Osteoblast (primary cell): ENCODE results near the gene FUBP1. TPM values are rescaled to one million over a fixed set of nuclear protein-coding genes. Genes with fewer than 3 reads are reported as not detected.

ENCODE experiments used
- DNase-seq: peaks from one replicate; pipeline ENCODE4 v3.0.0; 2011; ENCODE audit warnings: low spot score, mixed read lengths; ENCODE audit not compliant: insufficient read length; ENCODE audit errors: missing footprints
- H2AFZ ChIP-seq: 2 replicates; pipeline ENCODE4 v1.6.0; 2011; ENCODE audit warnings: mild to moderate bottlenecking, low read length
- H3K27ac ChIP-seq: 2 replicates; pipeline ENCODE4 v1.5.1; 2011; ENCODE audit warnings: mild to moderate bottlenecking, low read depth, low read length, moderate library complexity
- H3K27me3 ChIP-seq: 2 replicates; pipeline ENCODE4 v1.6.0; 2012; ENCODE audit warnings: mild to moderate bottlenecking, control low read depth, inconsistent platforms, low read length, moderate library complexity; ENCODE audit not compliant: insufficient read depth
- H3K36me3 ChIP-seq: 2 replicates; pipeline ENCODE4 v1.5.1; 2011; ENCODE audit warnings: mild to moderate bottlenecking, low read length, control low read depth, moderate library complexity; ENCODE audit not compliant: insufficient read depth
- H3K4me1 ChIP-seq: 2 replicates; pipeline ENCODE4 v1.5.1; 2011; ENCODE audit warnings: mild to moderate bottlenecking, low read length, control low read depth, moderate library complexity; ENCODE audit not compliant: insufficient read depth
- H3K4me2 ChIP-seq: 2 replicates; pipeline ENCODE4 v1.6.0; 2011; ENCODE audit warnings: mild to moderate bottlenecking, low read length; ENCODE audit not compliant: insufficient read depth
- H3K4me3 ChIP-seq: fragments of 200-600 bp; sonication (generic); 3 replicates; pipeline ENCODE4 v1.5.1; 2012; ENCODE audit warnings: mild to moderate bottlenecking, low read length, inconsistent platforms; ENCODE audit not compliant: insufficient read depth
- H3K79me2 ChIP-seq: 2 replicates; pipeline ENCODE4 v1.6.0; 2012; ENCODE audit warnings: mild to moderate bottlenecking, low read length, control low read depth, inconsistent platforms; ENCODE audit not compliant: insufficient read depth
- H3K9me3 ChIP-seq: 2 replicates; pipeline ENCODE4 v1.5.1; 2011; ENCODE audit warnings: low read depth, low read length, control low read depth
- H4K20me1 ChIP-seq: 2 replicates; pipeline ENCODE4 v1.6.0; 2012; ENCODE audit warnings: mild to moderate bottlenecking, low read length, control low read depth; ENCODE audit not compliant: insufficient read depth
- total RNA-seq: library from RNA; depleted of rRNA; stranded (reverse); fragments of >200 nt; gene quantifications from 2 replicates; pipeline ENCODE4 v1.2.3, GENCODE V29; 2012
- TF ChIP-seq, protein P1 (sequence below): IDR thresholded peaks from 2 replicates; pipeline ENCODE4 v1.5.1; 2011; ENCODE audit warnings: mild to moderate bottlenecking, low read depth, low read length, moderate library complexity; ENCODE audit errors: extremely low read depth

The FUBP1 gene
- total RNA-seq, 1 donor = 91.6 TPM

DNA sequence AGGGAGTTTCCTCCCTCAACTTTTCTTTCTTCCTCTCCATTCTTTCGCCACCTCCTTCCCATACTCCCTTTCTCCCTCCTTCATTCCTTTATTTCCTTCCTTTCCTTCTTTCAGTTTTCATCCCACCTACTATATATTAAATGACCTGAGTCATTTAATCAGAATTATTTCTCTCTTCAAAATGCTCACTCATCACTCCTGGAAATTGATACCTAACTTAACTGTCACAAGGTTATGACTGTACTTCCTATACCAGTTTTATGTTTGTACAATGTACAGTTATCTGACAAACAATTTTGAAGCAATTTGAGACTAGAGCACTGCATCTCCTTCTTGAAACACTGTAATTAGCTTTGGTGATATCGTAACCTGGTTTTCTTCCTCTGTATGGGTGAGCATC lies 49.1 kb downstream of the FUBP1 start:
- no peak overlapping the region for H3K4me2 ChIP-seq
- H4K20me1 ChIP-seq = no peaks in the 10 kb centered on the region
- peaks cover 80% of the 10 kb centered on the region for H3K36me3 ChIP-seq
- peaks cover 5% of the 10 kb centered on the region for H3K4me1 ChIP-seq
- TF ChIP-seq, protein P1, sequence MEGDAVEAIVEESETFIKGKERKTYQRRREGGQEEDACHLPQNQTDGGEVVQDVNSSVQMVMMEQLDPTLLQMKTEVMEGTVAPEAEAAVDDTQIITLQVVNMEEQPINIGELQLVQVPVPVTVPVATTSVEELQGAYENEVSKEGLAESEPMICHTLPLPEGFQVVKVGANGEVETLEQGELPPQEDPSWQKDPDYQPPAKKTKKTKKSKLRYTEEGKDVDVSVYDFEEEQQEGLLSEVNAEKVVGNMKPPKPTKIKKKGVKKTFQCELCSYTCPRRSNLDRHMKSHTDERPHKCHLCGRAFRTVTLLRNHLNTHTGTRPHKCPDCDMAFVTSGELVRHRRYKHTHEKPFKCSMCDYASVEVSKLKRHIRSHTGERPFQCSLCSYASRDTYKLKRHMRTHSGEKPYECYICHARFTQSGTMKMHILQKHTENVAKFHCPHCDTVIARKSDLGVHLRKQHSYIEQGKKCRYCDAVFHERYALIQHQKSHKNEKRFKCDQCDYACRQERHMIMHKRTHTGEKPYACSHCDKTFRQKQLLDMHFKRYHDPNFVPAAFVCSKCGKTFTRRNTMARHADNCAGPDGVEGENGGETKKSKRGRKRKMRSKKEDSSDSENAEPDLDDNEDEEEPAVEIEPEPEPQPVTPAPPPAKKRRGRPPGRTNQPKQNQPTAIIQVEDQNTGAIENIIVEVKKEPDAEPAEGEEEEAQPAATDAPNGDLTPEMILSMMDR = no peak
- no peaks in the 10 kb centered on the region for H3K27me3 ChIP-seq
- DNase-seq = no peak
- H3K79me2 ChIP-seq = peaks cover 7% of the 10 kb centered on the region
- no peak overlapping the region for H3K4me3 ChIP-seq
- H3K27ac ChIP-seq = no peak overlapping the region
- H2AFZ ChIP-seq = no peak overlapping the region
- H3K9me3 ChIP-seq = no peaks in the 10 kb centered on the region

DNA sequence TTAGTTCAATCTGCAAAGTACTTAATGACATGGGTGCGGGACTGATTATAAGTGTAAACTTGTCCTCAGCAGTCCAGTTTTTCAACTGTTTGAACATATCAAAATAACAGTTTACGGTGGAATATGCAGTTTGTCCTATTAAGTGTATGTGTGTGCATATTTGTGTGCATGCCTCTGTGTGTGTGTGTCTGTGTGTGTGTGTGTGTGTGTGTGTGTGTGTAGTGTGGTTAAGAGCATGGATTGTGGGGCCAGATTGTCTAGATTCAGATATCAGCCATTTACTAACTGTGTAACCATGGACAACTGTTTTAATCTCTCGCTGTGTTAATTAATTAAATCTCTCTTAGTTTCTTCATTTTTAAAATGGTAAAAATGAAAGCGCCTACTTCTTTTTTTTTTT lies 51.5 kb downstream of the FUBP1 start:
- Histone ChIP-seq H2AFZ (no peak overlapping the region), H4K20me1 (no peaks in the 10 kb centered on the region), H3K4me3 (no peak overlapping the region), H3K36me3 (peaks cover 70% of the 10 kb centered on the region), H3K27me3 (no peaks in the 10 kb centered on the region), H3K4me1 (peaks cover 6% of the 10 kb centered on the region), H3K79me2 (peaks cover 5% of the 10 kb centered on the region), H3K4me2 (no peak overlapping the region), H3K9me3 (no peaks in the 10 kb centered on the region), H3K27ac (no peak overlapping the region)
- TF ChIP-seq, protein P1 = no peak
- DNase-seq = no peak

DNA sequence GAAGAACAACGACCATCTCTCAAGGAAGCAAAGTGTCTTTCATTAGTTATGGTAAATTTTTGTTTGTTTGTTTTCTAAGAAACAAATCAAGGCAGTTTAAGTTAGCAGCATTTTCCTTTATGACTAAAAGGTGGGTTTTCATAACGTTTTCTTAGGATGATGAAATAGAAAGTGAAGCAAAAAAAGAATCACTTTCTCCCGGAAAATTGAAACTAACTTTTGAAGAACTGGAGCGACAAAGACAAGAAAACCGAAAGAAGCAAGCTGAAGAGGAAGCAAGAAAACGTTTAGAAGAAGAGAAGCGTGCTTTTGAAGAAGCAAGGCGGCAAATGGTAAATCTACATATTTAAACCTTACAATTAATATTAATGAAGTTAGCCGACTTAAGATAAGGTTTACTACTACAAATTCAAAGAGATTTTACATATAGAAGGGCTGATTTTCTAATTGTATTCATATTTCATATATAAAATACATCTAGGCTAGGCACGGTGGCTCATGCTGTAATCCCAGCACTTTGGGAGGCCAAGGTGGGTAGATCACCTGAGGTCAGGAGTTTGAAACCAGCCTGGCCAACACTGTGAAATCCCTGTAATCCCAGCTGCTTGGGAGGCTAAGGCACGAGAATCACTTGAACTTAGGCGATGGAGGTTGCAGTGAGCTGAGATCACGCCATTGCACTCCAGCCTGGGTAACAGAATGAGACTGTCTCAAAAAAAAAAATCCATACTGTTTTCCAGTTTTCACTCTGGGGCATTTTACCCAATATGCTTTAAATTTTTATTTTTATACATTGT lies 52.1 kb downstream of the FUBP1 start:
- Histone ChIP-seq H3K4me1 (peaks cover 6% of the 10 kb centered on the region), H3K4me3 (no peak overlapping the region), H3K9me3 (no peaks in the 10 kb centered on the region), H3K27me3 (no peaks in the 10 kb centered on the region), H3K36me3 (peaks cover 67% of the 10 kb centered on the region), H3K79me2 (peaks cover 5% of the 10 kb centered on the region), H3K27ac (no peak overlapping the region), H3K4me2 (no peak overlapping the region), H2AFZ (no peak overlapping the region), H4K20me1 (no peaks in the 10 kb centered on the region)
- TF ChIP-seq, protein P1 = no peak
- DNase-seq = no peak

DNA sequence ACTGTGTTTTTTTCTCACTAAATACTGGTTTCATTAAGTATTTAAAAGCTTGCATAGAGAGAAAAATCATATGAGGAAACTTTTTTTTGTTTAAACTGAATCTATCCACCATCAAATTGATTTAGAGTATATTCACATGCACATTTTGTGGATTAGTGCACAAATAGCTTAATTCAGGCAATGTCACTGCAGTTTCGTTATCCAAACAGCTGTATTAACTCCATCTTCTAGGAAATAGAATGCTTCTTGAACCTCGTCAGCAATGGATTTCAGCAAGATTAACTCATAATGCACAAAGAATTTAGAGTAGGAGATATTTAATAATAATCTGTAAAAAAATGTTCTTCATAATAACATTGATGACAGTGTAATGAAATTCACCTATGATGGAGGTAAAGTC lies 52.9 kb downstream of the FUBP1 start:
- Histone ChIP-seq H3K27ac (no peak overlapping the region), H3K4me2 (no peak overlapping the region), H3K4me3 (no peak overlapping the region), H3K36me3 (peaks cover 66% of the 10 kb centered on the region), H4K20me1 (no peaks in the 10 kb centered on the region), H2AFZ (no peak overlapping the region), H3K4me1 (peaks cover 6% of the 10 kb centered on the region), H3K27me3 (no peaks in the 10 kb centered on the region), H3K79me2 (peaks cover 5% of the 10 kb centered on the region), H3K9me3 (no peaks in the 10 kb centered on the region)
- no peak for DNase-seq
- TF ChIP-seq, protein P1 = no peak
